ENCODE measurements around the gene CORO1A. TPM values are rescaled to one million over a fixed set of nuclear protein-coding genes. Genes with fewer than 3 reads are reported as not detected.
A peak's percentile ranks its signal among the peaks of the same experiment; 100 is the strongest.

CORO1A gene
- total RNA-seq (2022) (11.1 and 12.9 TPM in 2 replicates), Bru-seq, nascent RNA (percentile 32 among the genes with signal in this experiment), BruChase-seq, experiment 1, labeled RNA remaining after a 6-hour chase (percentile 45 among the genes with signal in this experiment), BruChase-seq, experiment 2, labeled RNA remaining after a 2-hour chase (percentile 40 among the genes with signal in this experiment)
- long read RNA-seq, transcript CORO1A-201 (11 exons, 1,803 nt), result major isoform, 12 of 17 reads
- long read RNA-seq, partial matches to known transcripts, result 3 of 17 reads
- long read RNA-seq, other reads (novel, unspliced or antisense), result 2 of 17 reads

DNA sequence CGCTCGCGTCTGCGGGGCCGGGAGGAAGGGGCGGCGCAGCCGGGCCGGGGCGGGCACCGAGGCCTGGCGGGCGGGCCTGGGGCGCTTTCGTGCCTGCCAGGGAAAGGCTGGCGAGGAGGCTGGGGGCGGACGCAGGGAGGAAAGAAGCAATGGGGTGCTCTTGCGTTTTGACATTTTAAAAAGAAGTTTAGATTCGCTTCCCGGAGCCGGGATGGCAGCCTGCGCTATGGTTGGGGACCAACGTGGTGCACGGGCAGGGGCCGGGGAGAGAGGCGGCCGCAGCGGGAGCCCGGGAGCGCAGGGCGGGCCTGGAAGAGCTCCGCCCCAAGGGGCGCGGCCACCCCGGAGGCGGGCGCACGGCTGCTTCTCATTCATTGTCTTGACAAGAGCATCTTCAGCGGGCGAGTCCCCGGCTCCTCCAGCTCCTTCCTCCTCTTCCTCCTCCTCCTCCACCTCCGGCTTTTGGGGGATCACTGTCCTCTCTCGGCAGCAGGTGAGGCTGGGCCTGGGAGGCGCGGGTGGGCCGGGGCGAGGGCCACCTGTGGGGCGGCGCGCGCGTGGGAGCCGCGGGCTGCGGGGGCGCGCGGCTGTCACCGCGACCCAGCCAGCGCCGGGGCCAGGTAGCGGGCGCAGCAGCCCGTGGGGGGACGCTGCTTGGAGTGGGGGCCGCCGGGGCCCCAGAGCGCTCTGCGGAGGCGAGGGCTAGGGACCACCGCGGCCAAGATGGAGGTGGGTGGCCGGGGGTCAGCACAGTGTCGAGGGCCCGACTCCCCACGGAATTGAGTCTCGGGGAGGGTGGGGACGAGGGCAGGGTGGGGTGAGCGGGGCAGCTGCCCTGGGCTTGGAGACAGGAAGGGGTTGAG, at the start of gene CORO1A:
Gene CORO1A, plus strand, starts transcription at position 370 of the 863 bp plus-strand sequence. CDS start 1,608 bp downstream, outside the sequence.
- no TSS peak for BruUV-seq (replicated peaks)
- DNase-seq, result peak; percentile 85
- intact Hi-C loops (cut with micrococcal nuclease; ENCODE audit: unreplicated experiment), result no loop called here
- no peak for TF ChIP-seq CTCF (IDR thresholded peaks at IDR 0.05; ENCODE audit: unreplicated experiment)
- no peaks in the 10 kb centered on the region for H3K9me3 Mint-ChIP-seq (ENCODE audit: low read depth, unreplicated experiment)
- no peaks in the 10 kb centered on the region for H3K27me3 Mint-ChIP-seq (ENCODE audit: unreplicated experiment)
- H3K4me1 Mint-ChIP-seq (ENCODE audit: low read depth, unreplicated experiment), result peaks cover 13% of the 10 kb centered on the region
- H3K27ac Mint-ChIP-seq (ENCODE audit: unreplicated experiment), result peak within 1 kb of the TSS; percentile 61
- CTCF ChIA-PET, result interaction anchor here (0.5 to 1.0 kb wide), 2 partner anchors 91 to 1668 kb away, joined by 6 read pairs; partner anchors contain the start of gene TBX6
- peak within 1 kb of the TSS; percentile 85 for H3K4me3 Mint-ChIP-seq (ENCODE audit: low read depth, unreplicated experiment)
- peaks cover 36% of the 10 kb centered on the region for H3K36me3 Mint-ChIP-seq (ENCODE audit: insufficient read depth, unreplicated experiment)

GRCh38 chr16:30136971-30137605, 46.3 kb upstream of the CORO1A start:
- Mint-ChIP-seq H3K27ac (ENCODE audit: unreplicated experiment) (no peak overlapping the region), H3K27me3 (ENCODE audit: unreplicated experiment) (no peaks in the 10 kb centered on the region), H3K9me3 (ENCODE audit: low read depth, unreplicated experiment) (peaks cover 3% of the 10 kb centered on the region), H3K4me3 (ENCODE audit: low read depth, unreplicated experiment) (no peak overlapping the region), H3K36me3 (ENCODE audit: insufficient read depth, unreplicated experiment) (no peaks in the 10 kb centered on the region), H3K4me1 (ENCODE audit: low read depth, unreplicated experiment) (peaks cover 8% of the 10 kb centered on the region)
- CTCF ChIA-PET, result no interaction called here
- no peak for TF ChIP-seq CTCF (IDR thresholded peaks at IDR 0.05; ENCODE audit: unreplicated experiment)
- no TSS peak for BruUV-seq (replicated peaks)
- no peak for DNase-seq
- intact Hi-C loops (cut with micrococcal nuclease; ENCODE audit: unreplicated experiment), result no loop called here

DNA sequence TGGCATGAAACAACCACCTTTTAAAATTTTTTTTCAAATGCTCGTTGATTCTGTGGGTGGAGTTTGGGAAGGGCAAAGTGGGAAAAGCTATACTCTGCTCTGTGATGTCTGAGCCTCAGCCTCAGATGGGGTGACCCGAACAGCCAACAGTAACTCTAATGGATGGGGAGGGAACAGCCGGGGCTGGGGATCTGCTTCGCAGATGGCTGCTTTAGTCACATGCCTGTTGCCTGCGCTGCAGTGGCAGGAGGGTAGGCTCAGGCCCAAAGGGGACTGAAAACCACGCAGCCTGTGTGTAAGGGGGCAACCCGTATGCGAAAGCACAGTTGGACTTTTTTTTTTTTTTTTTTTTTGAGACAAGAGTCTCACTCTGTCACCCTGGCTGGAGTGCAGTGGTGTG, 45.5 kb upstream of the CORO1A start:
- intact Hi-C loops (cut with micrococcal nuclease; ENCODE audit: unreplicated experiment), result no loop called here
- H3K27ac Mint-ChIP-seq (ENCODE audit: unreplicated experiment), result no peak overlapping the region
- CTCF ChIA-PET, result no interaction called here
- TF ChIP-seq CTCF (IDR thresholded peaks at IDR 0.05; ENCODE audit: unreplicated experiment), result no peak
- H3K27me3 Mint-ChIP-seq (ENCODE audit: unreplicated experiment), result no peaks in the 10 kb centered on the region
- H3K4me3 Mint-ChIP-seq (ENCODE audit: low read depth, unreplicated experiment), result no peak overlapping the region
- no TSS peak for BruUV-seq (replicated peaks)
- DNase-seq, result no peak
- peaks cover 8% of the 10 kb centered on the region for H3K4me1 Mint-ChIP-seq (ENCODE audit: low read depth, unreplicated experiment)
- H3K36me3 Mint-ChIP-seq (ENCODE audit: insufficient read depth, unreplicated experiment), result no peaks in the 10 kb centered on the region
- peaks cover 3% of the 10 kb centered on the region for H3K9me3 Mint-ChIP-seq (ENCODE audit: low read depth, unreplicated experiment)

DNA sequence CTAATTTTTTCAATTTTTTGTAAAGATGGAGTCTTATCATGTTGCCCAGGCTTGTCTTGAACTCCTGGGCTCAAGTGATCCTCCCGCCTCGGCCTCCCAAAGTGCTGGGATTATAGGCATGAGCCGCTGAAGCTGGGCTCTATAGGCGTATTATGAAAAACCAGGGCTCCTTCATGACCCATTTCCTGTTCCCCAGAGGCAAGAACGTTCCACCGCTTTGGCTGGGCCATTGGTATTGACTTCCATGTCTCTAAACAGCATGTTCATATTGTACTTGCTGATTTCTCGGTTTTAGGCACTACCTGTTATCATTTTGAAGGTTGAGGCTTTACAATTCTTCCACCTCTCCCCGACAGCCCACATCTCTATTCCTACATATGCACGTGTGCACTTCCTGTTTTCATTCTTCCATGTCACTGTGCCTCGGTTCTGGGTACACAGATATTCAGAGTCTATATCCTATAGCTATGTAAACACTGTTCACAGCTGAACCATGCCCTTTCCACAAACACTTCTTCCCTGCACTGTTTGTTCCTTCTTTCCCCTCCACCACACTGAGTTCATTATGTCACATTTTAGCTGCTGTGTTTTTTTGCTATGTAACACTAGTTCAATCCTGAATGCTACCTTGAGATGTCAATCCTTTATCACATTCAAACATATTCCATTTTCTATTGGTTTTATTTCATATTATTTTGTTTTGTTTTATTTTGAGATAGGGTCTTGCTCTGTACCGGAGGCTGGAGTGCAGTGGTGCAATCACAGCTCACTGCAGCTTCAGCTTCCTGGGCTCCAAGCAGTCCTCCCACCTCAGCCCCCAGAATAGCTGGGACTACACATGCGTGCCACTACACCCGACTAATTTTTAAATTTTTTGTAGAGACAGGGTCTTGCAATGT, 43.6 kb upstream of the CORO1A start:
- Mint-ChIP-seq H3K27ac (ENCODE audit: unreplicated experiment) (no peak overlapping the region), H3K36me3 (ENCODE audit: insufficient read depth, unreplicated experiment) (no peaks in the 10 kb centered on the region), H3K4me1 (ENCODE audit: low read depth, unreplicated experiment) (peaks cover 8% of the 10 kb centered on the region), H3K27me3 (ENCODE audit: unreplicated experiment) (no peaks in the 10 kb centered on the region), H3K4me3 (ENCODE audit: low read depth, unreplicated experiment) (no peak overlapping the region), H3K9me3 (ENCODE audit: low read depth, unreplicated experiment) (no peaks in the 10 kb centered on the region)
- no TSS peak for BruUV-seq (replicated peaks)
- intact Hi-C loops (cut with micrococcal nuclease; ENCODE audit: unreplicated experiment), result no loop called here
- CTCF ChIA-PET, result no interaction called here
- DNase-seq, result no peak
- TF ChIP-seq CTCF (IDR thresholded peaks at IDR 0.05; ENCODE audit: unreplicated experiment), result no peak

Data from Calu3 (cell line).